HEK293 (cell line): ENCODE data around the gene EFCC1.

Source experiments
- WT1 ChIP-seq: fragments of 450-650 bp; formaldehyde crosslinking; IDR thresholded peaks from 2 replicates; pipeline ENCODE4 v1.5.1; 2016; ENCODE audit warnings: missing biosample characterization, missing genetic modification characterization
- TF ChIP-seq, protein P1 (sequence below): fragments of 450-650 bp; formaldehyde crosslinking; IDR thresholded peaks from 2 replicates; pipeline ENCODE4 v1.5.1; 2016; ENCODE audit warnings: missing biosample characterization, missing genetic modification characterization
- TF ChIP-seq, protein P2 (sequence below): fragments of 450-650 bp; formaldehyde crosslinking; IDR thresholded peaks from 2 replicates; pipeline ENCODE4 v1.5.1; 2016; ENCODE audit warnings: missing biosample characterization, missing genetic modification characterization
- TF ChIP-seq, protein P3 (sequence below): fragments of 450-650 bp; formaldehyde crosslinking; IDR thresholded peaks from 2 replicates; pipeline ENCODE4 v1.5.1; 2016; ENCODE audit warnings: missing biosample characterization, missing genetic modification characterization

DNA sequence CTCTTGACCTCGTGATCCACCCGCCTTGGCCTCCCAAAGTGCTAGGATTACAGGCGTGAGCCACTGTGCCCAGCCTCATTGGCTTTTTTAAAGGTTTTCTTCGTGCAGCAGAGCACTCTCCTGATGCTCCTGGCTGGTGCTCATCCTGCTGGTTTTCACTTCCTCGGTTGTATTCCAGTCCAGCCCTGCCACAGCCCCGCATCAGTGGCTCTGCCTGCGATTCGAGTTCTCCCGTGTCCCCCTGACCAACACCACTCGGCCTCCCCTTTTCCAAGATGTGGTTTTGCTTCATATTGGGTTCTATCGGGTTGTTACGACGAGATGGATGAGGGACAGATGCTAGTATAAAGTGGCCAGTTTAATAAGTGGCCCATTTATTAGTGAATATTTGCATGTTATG is 27.8 kb downstream of the EFCC1 start:
- TF ChIP-seq, protein P1, sequence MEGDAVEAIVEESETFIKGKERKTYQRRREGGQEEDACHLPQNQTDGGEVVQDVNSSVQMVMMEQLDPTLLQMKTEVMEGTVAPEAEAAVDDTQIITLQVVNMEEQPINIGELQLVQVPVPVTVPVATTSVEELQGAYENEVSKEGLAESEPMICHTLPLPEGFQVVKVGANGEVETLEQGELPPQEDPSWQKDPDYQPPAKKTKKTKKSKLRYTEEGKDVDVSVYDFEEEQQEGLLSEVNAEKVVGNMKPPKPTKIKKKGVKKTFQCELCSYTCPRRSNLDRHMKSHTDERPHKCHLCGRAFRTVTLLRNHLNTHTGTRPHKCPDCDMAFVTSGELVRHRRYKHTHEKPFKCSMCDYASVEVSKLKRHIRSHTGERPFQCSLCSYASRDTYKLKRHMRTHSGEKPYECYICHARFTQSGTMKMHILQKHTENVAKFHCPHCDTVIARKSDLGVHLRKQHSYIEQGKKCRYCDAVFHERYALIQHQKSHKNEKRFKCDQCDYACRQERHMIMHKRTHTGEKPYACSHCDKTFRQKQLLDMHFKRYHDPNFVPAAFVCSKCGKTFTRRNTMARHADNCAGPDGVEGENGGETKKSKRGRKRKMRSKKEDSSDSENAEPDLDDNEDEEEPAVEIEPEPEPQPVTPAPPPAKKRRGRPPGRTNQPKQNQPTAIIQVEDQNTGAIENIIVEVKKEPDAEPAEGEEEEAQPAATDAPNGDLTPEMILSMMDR: no peak
- TF ChIP-seq, protein P2, sequence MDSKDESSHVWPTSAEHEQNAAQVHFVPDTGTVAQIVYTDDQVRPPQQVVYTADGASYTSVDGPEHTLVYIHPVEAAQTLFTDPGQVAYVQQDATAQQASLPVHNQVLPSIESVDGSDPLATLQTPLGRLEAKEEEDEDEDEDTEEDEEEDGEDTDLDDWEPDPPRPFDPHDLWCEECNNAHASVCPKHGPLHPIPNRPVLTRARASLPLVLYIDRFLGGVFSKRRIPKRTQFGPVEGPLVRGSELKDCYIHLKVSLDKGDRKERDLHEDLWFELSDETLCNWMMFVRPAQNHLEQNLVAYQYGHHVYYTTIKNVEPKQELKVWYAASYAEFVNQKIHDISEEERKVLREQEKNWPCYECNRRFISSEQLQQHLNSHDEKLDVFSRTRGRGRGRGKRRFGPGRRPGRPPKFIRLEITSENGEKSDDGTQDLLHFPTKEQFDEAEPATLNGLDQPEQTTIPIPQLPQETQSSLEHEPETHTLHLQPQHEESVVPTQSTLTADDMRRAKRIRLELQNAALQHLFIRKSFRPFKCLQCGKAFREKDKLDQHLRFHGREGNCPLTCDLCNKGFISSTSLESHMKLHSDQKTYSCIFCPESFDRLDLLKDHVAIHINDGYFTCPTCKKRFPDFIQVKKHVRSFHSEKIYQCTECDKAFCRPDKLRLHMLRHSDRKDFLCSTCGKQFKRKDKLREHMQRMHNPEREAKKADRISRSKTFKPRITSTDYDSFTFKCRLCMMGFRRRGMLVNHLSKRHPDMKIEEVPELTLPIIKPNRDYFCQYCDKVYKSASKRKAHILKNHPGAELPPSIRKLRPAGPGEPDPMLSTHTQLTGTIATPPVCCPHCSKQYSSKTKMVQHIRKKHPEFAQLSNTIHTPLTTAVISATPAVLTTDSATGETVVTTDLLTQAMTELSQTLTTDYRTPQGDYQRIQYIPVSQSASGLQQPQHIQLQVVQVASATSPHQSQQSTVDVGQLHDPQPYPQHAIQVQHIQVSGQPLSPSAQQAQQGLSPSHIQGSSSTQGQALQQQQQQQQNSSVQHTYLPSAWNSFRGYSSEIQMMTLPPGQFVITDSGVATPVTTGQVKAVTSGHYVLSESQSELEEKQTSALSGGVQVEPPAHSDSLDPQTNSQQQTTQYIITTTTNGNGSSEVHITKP (tag by site-specific recombination): no peak
- no peak for TF ChIP-seq WT1 (tag by site-specific recombination)
- TF ChIP-seq, protein P3, sequence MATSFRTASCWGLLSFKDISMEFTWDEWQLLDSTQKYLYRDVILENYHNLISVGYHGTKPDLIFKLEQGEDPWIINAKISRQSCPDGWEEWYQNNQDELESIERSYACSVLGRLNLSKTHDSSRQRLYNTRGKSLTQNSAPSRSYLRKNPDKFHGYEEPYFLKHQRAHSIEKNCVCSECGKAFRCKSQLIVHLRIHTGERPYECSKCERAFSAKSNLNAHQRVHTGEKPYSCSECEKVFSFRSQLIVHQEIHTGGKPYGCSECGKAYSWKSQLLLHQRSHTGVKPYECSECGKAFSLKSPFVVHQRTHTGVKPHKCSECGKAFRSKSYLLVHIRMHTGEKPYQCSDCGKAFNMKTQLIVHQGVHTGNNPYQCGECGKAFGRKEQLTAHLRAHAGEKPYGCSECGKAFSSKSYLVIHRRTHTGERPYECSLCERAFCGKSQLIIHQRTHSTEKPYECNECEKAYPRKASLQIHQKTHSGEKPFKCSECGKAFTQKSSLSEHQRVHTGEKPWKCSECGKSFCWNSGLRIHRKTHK (tag by site-specific recombination): no peak
